CD4-positive, CD25-positive, alpha-beta regulatory T cell (primary cell): ENCODE results near the gene HOXB3. TPM values are rescaled to one million over a fixed set of nuclear protein-coding genes. Genes with fewer than 3 reads are reported as not detected.

Source experiments
- ATAC-seq, 2 donors: fragments of 150-1000 bp; cut with Tn5 transposase; one replicate each; pipeline ENCODE4 v1.10.0; 2021; ENCODE audit warnings: low read depth in 2 of 2, moderate number of reproducible peaks in 2 of 2, moderate library complexity in 1 of 2
- DNase-seq, 3 donors: peaks; one replicate each; pipeline versions ENCODE4 v3.0.0 to v3.0.0-alpha.2; 2012 to 2022; ENCODE audit warnings: mixed read lengths in 1 of 3
- H3K27ac ChIP-seq: one replicate; pipeline ENCODE4 v1.7.0; 2013; ENCODE audit warnings: mild to moderate bottlenecking, low read length; ENCODE audit not compliant: insufficient read depth, poor library complexity, severe bottlenecking
- H3K27me3 ChIP-seq: one replicate; pipeline ENCODE4 v1.7.0; 2013; ENCODE audit warnings: low read length; ENCODE audit not compliant: control insufficient read depth, insufficient read depth
- H3K36me3 ChIP-seq: one replicate; pipeline ENCODE4 v1.7.0; 2013; ENCODE audit warnings: mild to moderate bottlenecking, low read length, moderate library complexity; ENCODE audit not compliant: control insufficient read depth, insufficient read depth
- H3K4me1 ChIP-seq: 2 replicates; pipeline ENCODE4 v1.7.0; 2013; ENCODE audit warnings: mild to moderate bottlenecking, low read length; ENCODE audit not compliant: insufficient read depth, control insufficient read depth, poor library complexity, severe bottlenecking
- H3K4me3 ChIP-seq: one replicate; pipeline ENCODE4 v1.7.0; 2013; ENCODE audit warnings: low read depth, mild to moderate bottlenecking, low read length, moderate library complexity
- H3K9me3 ChIP-seq, 2 experiments: 1 replicate in 1 of 2; 2 replicates in 1 of 2; pipeline ENCODE4 v1.7.0; 2013; ENCODE audit warnings: low read length in 2 of 2, mild to moderate bottlenecking in 1 of 2, moderate library complexity in 1 of 2; ENCODE audit not compliant: control insufficient read depth in 2 of 2
- H3K27ac Mint-ChIP-seq, 3 donors: one replicate each; pipeline ENCODE4 v1.8.0; 2020 to 2022; ENCODE audit warnings: mild to moderate bottlenecking in 3 of 3, mixed read lengths in 3 of 3, moderate library complexity in 2 of 3
- H3K27me3 Mint-ChIP-seq: one replicate; pipeline ENCODE4 v1.8.0; 2022; ENCODE audit warnings: mild to moderate bottlenecking, mixed read lengths
- H3K36me3 Mint-ChIP-seq: one replicate; pipeline ENCODE4 v1.8.0; 2020; ENCODE audit warnings: mixed read lengths
- H3K4me1 Mint-ChIP-seq, 4 donors: one replicate each; pipeline ENCODE4 v1.8.0; 2020 to 2022; ENCODE audit warnings: mixed read lengths in 4 of 4, mild to moderate bottlenecking in 1 of 4
- H3K4me3 Mint-ChIP-seq, 4 donors: one replicate each; pipeline ENCODE4 v1.8.0; 2020 to 2022; ENCODE audit warnings: mild to moderate bottlenecking in 4 of 4, mixed read lengths in 4 of 4, moderate library complexity in 3 of 4
- H3K9me3 Mint-ChIP-seq, 7 donors: one replicate each; pipeline ENCODE4 v1.8.0; 2020 to 2022; ENCODE audit warnings: mixed read lengths in 7 of 7, mild to moderate bottlenecking in 3 of 7, moderate library complexity in 2 of 7
- polyA plus RNA-seq, 4 donors: library from polyadenylated mRNA; unstranded; fragments of 300-500 nt; fragmentation: Illumina TruSeq; gene quantifications; one replicate each; pipeline ENCODE4 v1.2.3, GENCODE V29; 2021
- total RNA-seq: library from RNA; stranded (reverse); gene quantifications from one replicate; pipeline ENCODE4 v1.2.3, GENCODE V29; 2022

HOXB3 gene
- total and polyA plus RNA-seq, 5 donors from 2014 or later = 0.05 to 8.1 (median 0.16) TPM; not detected in 2

- H3K27ac Mint-ChIP-seq = peak overlapping the region in 1 of 3 donors; percentile 14
- peaks cover 59% of the 10 kb centered on the region for H3K27me3 Mint-ChIP-seq
- peaks cover 0 to 1% (median 0%) of the 10 kb centered on the region in 7 donors for H3K9me3 Mint-ChIP-seq
Observed at GRCh38 chr17:48520631-48521079, 69.4 kb downstream of the HOXB3 start.

GRCh38 chr17:48519427-48519826, 70.6 kb downstream of the HOXB3 start:
- Mint-ChIP-seq H3K27ac (no peak overlapping the region), H3K9me3 (peaks cover 0 to 1% (median 0%) of the 10 kb centered on the region in 7 donors), H3K27me3 (peaks cover 56% of the 10 kb centered on the region), H3K4me1 (peaks cover 0 to 21% (median 2%) of the 10 kb centered on the region in 4 donors), H3K36me3 (no peaks in the 10 kb centered on the region), H3K4me3 (no peak overlapping the region)
- ATAC-seq = no peak
- H3K9me3 ChIP-seq = no peaks in the 10 kb centered on the region
- H3K27me3 ChIP-seq = peaks cover 18% of the 10 kb centered on the region
- H3K36me3 ChIP-seq = no peaks in the 10 kb centered on the region
- no peak overlapping the region for H3K4me3 ChIP-seq
- H3K27ac ChIP-seq = no peak overlapping the region
- peak in 1 of 3 donors; percentile 20 for DNase-seq
- peaks cover 2% of the 10 kb centered on the region for H3K4me1 ChIP-seq

More at GRCh38 chr17:48520631-48521079, 69.4 kb downstream of the HOXB3 start:
- no peak overlapping the region for H3K4me3 Mint-ChIP-seq
- H3K4me3 ChIP-seq = no peak overlapping the region
- no peaks in the 10 kb centered on the region for H3K4me1 ChIP-seq
- no peaks in the 10 kb centered on the region for H3K9me3 ChIP-seq
- ATAC-seq = no peak
- H3K27ac ChIP-seq = no peak overlapping the region
- peaks cover 19% of the 10 kb centered on the region for H3K27me3 ChIP-seq
- no peaks in the 10 kb centered on the region for H3K36me3 Mint-ChIP-seq
- peaks cover 0 to 11% (median 2%) of the 10 kb centered on the region in 4 donors for H3K4me1 Mint-ChIP-seq
- DNase-seq = no peak
- H3K36me3 ChIP-seq = no peaks in the 10 kb centered on the region

- ATAC-seq = no peak
- Mint-ChIP-seq H3K9me3 (peaks cover 0 to 1% (median 0%) of the 10 kb centered on the region in 7 donors), H3K4me3 (no peak overlapping the region), H3K4me1 (peaks cover 4 to 35% (median 12%) of the 10 kb centered on the region in 4 donors), H3K27ac (peak overlapping the region in 1 of 3 donors; percentile 6), H3K36me3 (no peaks in the 10 kb centered on the region), H3K27me3 (peaks cover 46% of the 10 kb centered on the region)
- no peaks in the 10 kb centered on the region for H3K36me3 ChIP-seq
- no peak for DNase-seq
- no peak overlapping the region for H3K4me3 ChIP-seq
- no peak overlapping the region for H3K27ac ChIP-seq
- H3K9me3 ChIP-seq = no peaks in the 10 kb centered on the region
- H3K4me1 ChIP-seq = peaks cover 20% of the 10 kb centered on the region
- peaks cover 13% of the 10 kb centered on the region for H3K27me3 ChIP-seq
Observed at GRCh38 chr17:48517478-48517877, 72.6 kb downstream of the HOXB3 start.

- Histone ChIP-seq H3K9me3 (no peaks in the 10 kb centered on the region), H3K27ac (no peak overlapping the region), H3K36me3 (no peaks in the 10 kb centered on the region), H3K27me3 (peaks cover 13% of the 10 kb centered on the region), H3K4me1 (peaks cover 31% of the 10 kb centered on the region), H3K4me3 (no peak overlapping the region)
- peak overlapping the region in 1 of 3 donors; percentile 32 for H3K27ac Mint-ChIP-seq
- H3K9me3 Mint-ChIP-seq = peaks cover 0 to 1% (median 0%) of the 10 kb centered on the region in 7 donors
- no peak overlapping the region for H3K4me3 Mint-ChIP-seq
- no peak for ATAC-seq
- H3K4me1 Mint-ChIP-seq = peaks cover 4 to 45% (median 20%) of the 10 kb centered on the region in 4 donors
- H3K36me3 Mint-ChIP-seq = no peaks in the 10 kb centered on the region
- DNase-seq = no peak
- H3K27me3 Mint-ChIP-seq = peaks cover 47% of the 10 kb centered on the region
Observed at GRCh38 chr17:48515925-48516900, 73.8 kb downstream of the HOXB3 start.

- Histone ChIP-seq H3K36me3 (no peaks in the 10 kb centered on the region), H3K9me3 (no peaks in the 10 kb centered on the region), H3K4me1 (peaks cover 36% of the 10 kb centered on the region), H3K27ac (no peak overlapping the region), H3K4me3 (no peak overlapping the region), H3K27me3 (peaks cover 8% of the 10 kb centered on the region)
- H3K4me1 Mint-ChIP-seq = peaks cover 13 to 51% (median 28%) of the 10 kb centered on the region in 4 donors
- H3K9me3 Mint-ChIP-seq = peaks cover 0 to 1% (median 0%) of the 10 kb centered on the region in 7 donors
- no peak for DNase-seq
- H3K36me3 Mint-ChIP-seq = no peaks in the 10 kb centered on the region
- ATAC-seq = no peak
- H3K27me3 Mint-ChIP-seq = peaks cover 37% of the 10 kb centered on the region
- H3K4me3 Mint-ChIP-seq = no peak overlapping the region
- H3K27ac Mint-ChIP-seq = no peak overlapping the region
Observed at GRCh38 chr17:48514477-48514876, 75.6 kb downstream of the HOXB3 start.

GRCh38 chr17:48513666-48514455, 76.2 kb downstream of the HOXB3 start:
- H3K4me3 Mint-ChIP-seq = no peak overlapping the region
- H3K9me3 ChIP-seq = no peaks in the 10 kb centered on the region
- H3K27me3 Mint-ChIP-seq = peaks cover 36% of the 10 kb centered on the region
- ATAC-seq = no peak
- no peak overlapping the region for H3K27ac Mint-ChIP-seq
- H3K4me3 ChIP-seq = no peak overlapping the region
- peaks cover 36% of the 10 kb centered on the region for H3K4me1 ChIP-seq
- no peaks in the 10 kb centered on the region for H3K36me3 Mint-ChIP-seq
- peaks cover 0 to 1% (median 0%) of the 10 kb centered on the region in 7 donors for H3K9me3 Mint-ChIP-seq
- no peak overlapping the region for H3K27ac ChIP-seq
- H3K36me3 ChIP-seq = no peaks in the 10 kb centered on the region
- DNase-seq = no peak
- peaks cover 17 to 57% (median 31%) of the 10 kb centered on the region in 4 donors for H3K4me1 Mint-ChIP-seq
- H3K27me3 ChIP-seq = peaks cover 8% of the 10 kb centered on the region

GRCh38 chr17:48513097-48513496, 76.9 kb downstream of the HOXB3 start:
- Mint-ChIP-seq H3K27ac (peak overlapping the region in 1 of 3 donors; percentile 70), H3K27me3 (peaks cover 35% of the 10 kb centered on the region), H3K36me3 (no peaks in the 10 kb centered on the region), H3K4me1 (peaks cover 23 to 63% (median 34%) of the 10 kb centered on the region in 4 donors), H3K9me3 (peaks cover 0 to 2% (median 0%) of the 10 kb centered on the region in 7 donors), H3K4me3 (peak overlapping the region in 2 of 4 donors; percentile 8 to 68)
- Histone ChIP-seq H3K4me3 (no peak overlapping the region), H3K9me3 (no peaks in the 10 kb centered on the region), H3K27ac (no peak overlapping the region), H3K4me1 (peaks cover 36% of the 10 kb centered on the region), H3K27me3 (peaks cover 8% of the 10 kb centered on the region), H3K36me3 (no peaks in the 10 kb centered on the region)
- no peak for ATAC-seq
- peak in 1 of 3 donors; percentile 69 for DNase-seq
